Measurements from ENCODE around the gene FGD5. TPM values are rescaled to one million over a fixed set of nuclear protein-coding genes. Genes with fewer than 3 reads are reported as not detected.

FGD5 gene
- total and polyA plus RNA-seq, 9 of the 15 experiments (the other 6 are each of a cell fraction or from before 2014, with no cell fraction given): 0.18 TPM; not detected in 8

DNA sequence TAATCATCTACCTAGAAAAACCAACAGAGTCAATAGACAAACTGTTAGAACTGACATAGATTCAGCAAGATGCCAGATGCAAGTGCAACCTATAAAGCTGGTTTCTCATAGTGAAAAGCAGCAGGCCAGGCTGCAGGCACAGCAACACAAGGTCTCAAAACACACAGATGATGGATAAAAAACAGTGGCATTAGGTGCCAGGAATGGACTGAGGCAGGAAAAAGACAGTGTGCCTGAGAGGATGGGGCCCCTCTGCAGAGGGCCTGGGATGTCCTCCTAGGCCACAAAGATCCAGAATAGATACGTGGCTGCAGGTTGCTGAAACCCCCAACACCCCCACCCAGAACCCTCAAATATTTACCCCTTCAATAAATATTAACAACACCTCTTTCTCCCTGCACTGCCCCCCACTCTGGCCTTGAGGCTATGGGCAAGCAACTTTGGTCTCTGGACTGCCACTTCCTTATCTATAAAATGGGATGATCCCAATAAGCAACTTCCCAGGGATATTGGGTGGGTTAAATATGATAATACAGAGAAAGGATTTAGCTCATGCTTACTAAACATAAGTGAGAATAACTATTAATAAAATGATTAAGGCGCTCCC is 35.2 kb upstream of the FGD5 start:
- Histone ChIP-seq H2AFZ (ENCODE audit: low read depth, low read length) (no peak overlapping the region), H3K79me2 (ENCODE audit: control insufficient read depth, insufficient read depth, low read length) (no peaks in the 10 kb centered on the region), H3K4me2 (ENCODE audit: insufficient read depth, low read length) (no peak overlapping the region), H3K9ac (ENCODE audit: insufficient read depth in 1 of 2, low read depth in 2 of 2, low read length in 2 of 2) (no peak overlapping the region), H3K4me3 (no peak overlapping the region), H3K9me1 (ENCODE audit: control insufficient read depth, insufficient read depth, low read length) (no peaks in the 10 kb centered on the region), H4K20me1 (replicated peaks; ENCODE audit: control insufficient read depth, insufficient read depth, low read length) (no peaks in the 10 kb centered on the region), H3K36me3 (ENCODE audit: control insufficient read depth, insufficient read depth, low read length) (no peaks in the 10 kb centered on the region), H3K27me3 (ENCODE audit: control insufficient read depth in 2 of 2, insufficient read depth in 2 of 2, low read length in 2 of 2) (peaks cover 15 to 41% of the 10 kb centered on the region in 2 experiments), H3K4me1 (replicated peaks in 1 of 2; ENCODE audit: control insufficient read depth in 2 of 2, insufficient read depth in 2 of 2, low read length in 2 of 2) (no peaks in the 10 kb centered on the region), H3K9me3 (replicated peaks; ENCODE audit: control insufficient read depth, insufficient read depth, low read depth, low read length) (no peaks in the 10 kb centered on the region; the same call in 1 of the 2 replicates), H3K27ac (ENCODE audit: extremely low read depth, low read depth, low read length) (no peak overlapping the region)
- in situ Hi-C loops (cut with MboI): no loop called here
- ATAC-seq: no peak
- FAIRE-seq: no peak
- TF ChIP-seq, protein P1, sequence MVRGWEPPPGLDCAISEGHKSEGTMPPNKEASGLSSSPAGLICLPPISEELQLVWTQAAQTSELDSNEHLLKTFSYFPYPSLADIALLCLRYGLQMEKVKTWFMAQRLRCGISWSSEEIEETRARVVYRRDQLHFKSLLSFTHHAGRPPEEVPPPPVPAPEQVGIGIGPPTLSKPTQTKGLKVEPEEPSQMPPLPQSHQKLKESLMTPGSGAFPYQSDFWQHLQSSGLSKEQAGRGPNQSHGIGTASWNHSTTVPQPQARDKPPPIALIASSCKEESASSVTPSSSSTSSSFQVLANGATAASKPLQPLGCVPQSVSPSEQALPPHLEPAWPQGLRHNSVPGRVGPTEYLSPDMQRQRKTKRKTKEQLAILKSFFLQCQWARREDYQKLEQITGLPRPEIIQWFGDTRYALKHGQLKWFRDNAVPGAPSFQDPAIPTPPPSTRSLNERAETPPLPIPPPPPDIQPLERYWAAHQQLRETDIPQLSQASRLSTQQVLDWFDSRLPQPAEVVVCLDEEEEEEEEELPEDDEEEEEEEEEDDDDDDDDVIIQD (CRISPR knock-in tag; IDR thresholded peaks at IDR 0.05): no peak
- TF ChIP-seq NFYB (IDR thresholded peaks at IDR 0.05; ENCODE audit: extremely low read depth, insufficient read length): no peak
- no peak for TF ChIP-seq ZNF197 (CRISPR knock-in tag; IDR thresholded peaks at IDR 0.05; ENCODE audit: low read depth)
- TF ChIP-seq TCF3 (CRISPR knock-in tag; IDR thresholded peaks at IDR 0.05): no peak
- no peak for TF ChIP-seq RBM22 (IDR thresholded peaks at IDR 0.05; ENCODE audit: low read depth, low read length, poor library complexity, severe bottlenecking)
- TF ChIP-seq ZBED1 (IDR thresholded peaks at IDR 0.05): no peak
- TF ChIP-seq ZNF76 (CRISPR knock-in tag; IDR thresholded peaks at IDR 0.05; ENCODE audit: borderline replicate concordance): no peak
- TF ChIP-seq CBX8 (IDR thresholded peaks at IDR 0.05; ENCODE audit: borderline replicate concordance, extremely low read depth, low read depth, low read length, poor library complexity, severe bottlenecking): no peak
- no peak for TF ChIP-seq NBN (IDR thresholded peaks at IDR 0.05; ENCODE audit: low read depth)
- no peak for TF ChIP-seq L3MBTL2 (IDR thresholded peaks at IDR 0.05)
- TF ChIP-seq FOXP1 (CRISPR knock-in tag; IDR thresholded peaks at IDR 0.05): no peak
- no peak for TF ChIP-seq FOXK1 (CRISPR knock-in tag; IDR thresholded peaks at IDR 0.05; ENCODE audit: borderline replicate concordance)
- no peak for TF ChIP-seq CAMTA2 (CRISPR knock-in tag; conservative IDR thresholded peaks at IDR 0.05)
- no peak for TF ChIP-seq ZSCAN32 (CRISPR knock-in tag; IDR thresholded peaks at IDR 0.05)
- no peak for TF ChIP-seq HDAC8 (tag; IDR thresholded peaks at IDR 0.05)
- TF ChIP-seq ZFX (CRISPR knock-in tag; IDR thresholded peaks at IDR 0.05): no peak
- TF ChIP-seq, protein P2, sequence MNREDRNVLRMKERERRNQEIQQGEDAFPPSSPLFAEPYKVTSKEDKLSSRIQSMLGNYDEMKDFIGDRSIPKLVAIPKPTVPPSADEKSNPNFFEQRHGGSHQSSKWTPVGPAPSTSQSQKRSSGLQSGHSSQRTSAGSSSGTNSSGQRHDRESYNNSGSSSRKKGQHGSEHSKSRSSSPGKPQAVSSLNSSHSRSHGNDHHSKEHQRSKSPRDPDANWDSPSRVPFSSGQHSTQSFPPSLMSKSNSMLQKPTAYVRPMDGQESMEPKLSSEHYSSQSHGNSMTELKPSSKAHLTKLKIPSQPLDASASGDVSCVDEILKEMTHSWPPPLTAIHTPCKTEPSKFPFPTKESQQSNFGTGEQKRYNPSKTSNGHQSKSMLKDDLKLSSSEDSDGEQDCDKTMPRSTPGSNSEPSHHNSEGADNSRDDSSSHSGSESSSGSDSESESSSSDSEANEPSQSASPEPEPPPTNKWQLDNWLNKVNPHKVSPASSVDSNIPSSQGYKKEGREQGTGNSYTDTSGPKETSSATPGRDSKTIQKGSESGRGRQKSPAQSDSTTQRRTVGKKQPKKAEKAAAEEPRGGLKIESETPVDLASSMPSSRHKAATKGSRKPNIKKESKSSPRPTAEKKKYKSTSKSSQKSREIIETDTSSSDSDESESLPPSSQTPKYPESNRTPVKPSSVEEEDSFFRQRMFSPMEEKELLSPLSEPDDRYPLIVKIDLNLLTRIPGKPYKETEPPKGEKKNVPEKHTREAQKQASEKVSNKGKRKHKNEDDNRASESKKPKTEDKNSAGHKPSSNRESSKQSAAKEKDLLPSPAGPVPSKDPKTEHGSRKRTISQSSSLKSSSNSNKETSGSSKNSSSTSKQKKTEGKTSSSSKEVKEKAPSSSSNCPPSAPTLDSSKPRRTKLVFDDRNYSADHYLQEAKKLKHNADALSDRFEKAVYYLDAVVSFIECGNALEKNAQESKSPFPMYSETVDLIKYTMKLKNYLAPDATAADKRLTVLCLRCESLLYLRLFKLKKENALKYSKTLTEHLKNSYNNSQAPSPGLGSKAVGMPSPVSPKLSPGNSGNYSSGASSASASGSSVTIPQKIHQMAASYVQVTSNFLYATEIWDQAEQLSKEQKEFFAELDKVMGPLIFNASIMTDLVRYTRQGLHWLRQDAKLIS (CRISPR knock-in tag; IDR thresholded peaks at IDR 0.05): no peak
- no TSS peak for BruUV-seq (replicated peaks)
- intact Hi-C loops (cut with micrococcal nuclease): loop anchor here (5.0 kb wide), 2 partner anchors 276 to 886 kb away; no protein-coding TSS in a partner anchor
- 0% methylated on average over 2 of the region's 2 CpGs for WGBS (ENCODE audit: insufficient coverage, low coverage, missing lambda C conversion rate)
- no peak for DNase-seq (ENCODE audit: extremely low read depth in 1 of 4, low spot score in 3 of 4)
- ChIA-PET CTCF (ENCODE audit: low intra/inter-chr PET ratio) (no interaction called here), POLR2A (interaction anchor here (0.6 to 1.6 kb wide), 3 partner anchors 10 to 97 kb away, joined by 3 to 5 read pairs (median 3); no protein-coding TSS in a partner anchor)

Data from K562 (cell line).